ENCODE data around the gene DUSP16. TPM values are rescaled to one million over a fixed set of nuclear protein-coding genes. Genes with fewer than 3 reads are reported as not detected.

Gene DUSP16
- total RNA-seq, 2 donors from 2014 or later, result 9.6 to 18.7 TPM

DNA sequence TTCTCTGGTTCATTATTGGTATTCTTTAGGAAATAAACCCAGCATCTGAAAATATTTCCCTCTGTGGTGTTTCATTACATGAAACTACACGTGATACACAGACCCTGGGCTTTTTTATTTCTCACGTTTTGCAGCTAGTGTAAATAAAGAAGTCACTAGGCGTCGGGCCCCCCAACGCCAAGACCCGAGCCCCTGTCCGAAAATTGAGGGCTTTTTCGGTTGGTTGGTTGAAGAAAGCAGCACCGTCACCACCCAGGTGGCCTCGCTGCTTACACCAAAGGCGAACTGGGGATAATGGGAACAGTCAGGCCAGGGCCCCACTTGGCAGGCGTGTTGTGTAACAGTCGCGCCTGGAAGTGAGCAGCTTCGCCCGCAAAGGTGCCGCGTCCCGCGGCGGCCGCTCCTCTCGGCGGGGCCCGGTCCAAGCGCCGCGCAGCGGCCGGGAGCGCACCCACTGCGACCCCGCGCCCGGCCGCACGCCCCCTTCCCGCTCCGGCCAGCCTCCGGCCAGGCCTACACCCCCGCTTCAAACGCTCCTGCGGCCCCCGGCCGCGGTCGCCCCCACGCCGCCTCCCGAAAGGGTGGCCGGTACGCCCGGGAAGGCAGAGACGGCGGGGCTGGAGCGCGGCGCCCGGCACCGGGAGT, 1.2 kb downstream of the DUSP16 start:
- DNase-seq (ENCODE audit: low spot score), result peak; percentile 72
- Histone ChIP-seq H3K9me3 (no peaks in the 10 kb centered on the region), H3K27ac (peak overlapping the region; percentile 100), H3K4me3 (peak overlapping the region; percentile 72 to 83), H3K36me3 (no peaks in the 10 kb centered on the region), H3K4me1 (peaks cover 0 to 33% of the 10 kb centered on the region in 2 donors), H3K27me3 (no peaks in the 10 kb centered on the region)
- TF ChIP-seq, protein P1, sequence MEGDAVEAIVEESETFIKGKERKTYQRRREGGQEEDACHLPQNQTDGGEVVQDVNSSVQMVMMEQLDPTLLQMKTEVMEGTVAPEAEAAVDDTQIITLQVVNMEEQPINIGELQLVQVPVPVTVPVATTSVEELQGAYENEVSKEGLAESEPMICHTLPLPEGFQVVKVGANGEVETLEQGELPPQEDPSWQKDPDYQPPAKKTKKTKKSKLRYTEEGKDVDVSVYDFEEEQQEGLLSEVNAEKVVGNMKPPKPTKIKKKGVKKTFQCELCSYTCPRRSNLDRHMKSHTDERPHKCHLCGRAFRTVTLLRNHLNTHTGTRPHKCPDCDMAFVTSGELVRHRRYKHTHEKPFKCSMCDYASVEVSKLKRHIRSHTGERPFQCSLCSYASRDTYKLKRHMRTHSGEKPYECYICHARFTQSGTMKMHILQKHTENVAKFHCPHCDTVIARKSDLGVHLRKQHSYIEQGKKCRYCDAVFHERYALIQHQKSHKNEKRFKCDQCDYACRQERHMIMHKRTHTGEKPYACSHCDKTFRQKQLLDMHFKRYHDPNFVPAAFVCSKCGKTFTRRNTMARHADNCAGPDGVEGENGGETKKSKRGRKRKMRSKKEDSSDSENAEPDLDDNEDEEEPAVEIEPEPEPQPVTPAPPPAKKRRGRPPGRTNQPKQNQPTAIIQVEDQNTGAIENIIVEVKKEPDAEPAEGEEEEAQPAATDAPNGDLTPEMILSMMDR (IDR thresholded peaks at IDR 0.05), result peak in 1 of 2 donors; percentile 7

DNA sequence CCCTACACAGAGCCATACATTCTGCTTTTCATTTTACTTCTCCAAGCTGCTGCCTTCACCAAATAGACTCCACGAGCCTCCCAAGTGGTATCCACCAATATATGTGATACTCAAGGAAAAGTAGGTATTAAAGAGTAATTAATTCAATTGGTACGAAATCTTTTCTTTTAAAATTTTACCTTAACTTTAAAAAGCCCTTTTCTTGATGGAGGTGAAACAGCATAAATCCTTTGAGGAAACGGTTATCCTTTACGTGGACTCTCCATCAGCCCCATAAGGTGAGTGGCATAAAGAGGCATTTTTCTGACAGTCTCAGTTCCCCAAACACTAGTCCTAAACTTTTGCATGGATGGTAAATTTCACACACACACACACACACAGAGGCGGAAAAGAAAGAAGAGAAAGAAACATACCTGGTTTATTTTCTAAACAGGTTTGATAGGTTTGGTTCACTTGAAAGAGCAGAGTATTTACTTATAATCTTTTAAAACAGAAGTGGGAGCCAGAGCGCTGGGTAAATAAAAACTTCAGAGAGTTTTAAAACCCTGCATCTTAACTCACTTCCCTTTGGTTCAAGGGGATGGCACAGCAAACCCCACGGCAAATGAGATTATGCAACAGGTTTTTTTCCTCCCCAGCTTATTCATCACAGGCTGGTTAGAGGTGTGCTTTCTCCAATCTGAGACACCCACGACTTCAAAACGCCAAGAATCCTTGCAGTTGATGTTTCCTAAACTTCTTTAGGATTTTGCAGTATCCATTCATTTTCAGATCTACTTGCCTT, 1.9 kb downstream of the DUSP16 start:
- Histone ChIP-seq H3K27ac (peak overlapping the region; percentile 100), H3K36me3 (no peaks in the 10 kb centered on the region), H3K4me1 (peaks cover 0 to 39% of the 10 kb centered on the region in 2 donors), H3K27me3 (no peaks in the 10 kb centered on the region), H3K9me3 (no peaks in the 10 kb centered on the region), H3K4me3 (peak overlapping the region; percentile 72 to 83)
- DNase-seq (ENCODE audit: low spot score), result peak; percentile 70
- TF ChIP-seq, protein P1 (IDR thresholded peaks at IDR 0.05), result peak in 1 of 2 donors; percentile 9

DNA sequence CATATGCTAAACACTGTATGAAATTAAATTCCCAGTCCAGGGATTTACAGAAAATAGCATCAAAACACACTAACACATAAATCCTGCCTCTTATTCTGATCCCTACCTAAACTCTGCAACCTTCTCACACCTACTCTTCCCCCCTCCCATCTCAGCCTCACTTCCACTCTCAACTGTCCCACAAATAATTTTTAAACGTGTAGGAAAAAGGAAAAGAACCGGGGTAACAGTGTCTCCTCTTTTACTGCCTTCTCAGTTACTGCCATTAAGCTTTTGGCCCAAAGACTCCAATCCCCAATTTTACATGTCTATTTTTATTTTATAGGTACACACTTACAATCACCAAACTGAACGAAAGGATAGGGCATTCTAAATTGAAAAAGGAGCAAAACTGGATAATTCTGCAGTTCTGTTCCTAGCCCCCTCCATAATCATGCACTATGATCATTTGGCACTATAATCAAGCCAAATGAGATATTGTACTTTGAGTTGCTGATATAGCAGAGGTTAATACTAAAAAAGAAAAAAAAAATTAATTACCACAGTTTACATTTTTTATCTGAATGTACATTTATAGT, 2.9 kb downstream of the DUSP16 start:
- Histone ChIP-seq H3K36me3 (no peaks in the 10 kb centered on the region), H3K4me1 (peaks cover 0 to 41% of the 10 kb centered on the region in 2 donors), H3K9me3 (no peaks in the 10 kb centered on the region), H3K27me3 (no peaks in the 10 kb centered on the region), H3K27ac (peak overlapping the region in 1 of 2 donors; percentile 100), H3K4me3 (peak overlapping the region in 1 of 2 donors; percentile 3)
- TF ChIP-seq, protein P1 (IDR thresholded peaks at IDR 0.05), result no peak
- DNase-seq (ENCODE audit: low spot score), result no peak

DNA sequence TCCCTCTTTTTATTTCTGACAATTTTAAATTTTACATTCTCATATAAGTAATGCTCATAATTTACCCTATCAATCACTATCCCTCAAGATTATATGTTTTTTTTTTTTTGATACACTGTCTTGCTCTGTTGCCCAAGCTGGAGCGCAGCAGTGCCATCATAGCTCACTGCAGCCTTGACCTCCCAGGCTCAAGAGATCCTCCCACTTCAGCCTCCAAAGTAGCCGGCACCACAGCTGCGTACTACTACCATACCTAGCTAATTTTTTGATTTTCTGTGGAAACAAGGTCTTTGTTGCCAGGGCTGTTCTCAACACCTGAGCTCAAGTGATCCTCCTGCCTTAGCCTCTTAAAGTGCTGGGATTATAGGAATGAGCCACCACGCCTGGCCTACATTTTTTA, 4.4 kb downstream of the DUSP16 start:
- H3K4me1 ChIP-seq, result peaks cover 0 to 35% of the 10 kb centered on the region in 2 donors
- TF ChIP-seq, protein P1 (IDR thresholded peaks at IDR 0.05), result no peak

DNA sequence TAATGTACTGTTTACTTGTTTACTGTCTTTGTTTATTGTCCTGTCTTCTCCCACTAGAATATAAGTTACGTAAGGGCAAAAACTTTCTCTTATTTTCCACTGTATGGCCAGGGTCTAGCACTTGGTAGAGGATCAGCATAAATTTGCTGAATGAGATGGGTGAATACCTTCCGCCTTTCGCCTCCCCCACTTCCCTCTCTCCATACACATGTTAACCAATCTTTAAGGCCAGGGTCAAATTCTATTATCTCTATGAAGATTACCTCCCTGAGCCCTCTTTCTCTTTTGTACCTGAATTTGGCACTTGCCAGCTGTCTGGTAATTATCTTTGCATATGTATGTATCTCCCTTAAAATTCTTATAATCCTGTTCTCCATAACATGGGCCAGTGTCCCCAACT, 4.9 kb downstream of the DUSP16 start:
- Histone ChIP-seq H3K27ac (no peak overlapping the region), H3K4me3 (no peak overlapping the region), H3K27me3 (no peaks in the 10 kb centered on the region), H3K4me1 (peaks cover 0 to 31% of the 10 kb centered on the region in 2 donors), H3K36me3 (no peaks in the 10 kb centered on the region), H3K9me3 (no peaks in the 10 kb centered on the region)
- TF ChIP-seq, protein P1 (IDR thresholded peaks at IDR 0.05), result no peak
- no peak for DNase-seq (ENCODE audit: low spot score)

More for the DNA sequence above, 4.4 kb downstream of the DUSP16 start:
- H3K27me3 ChIP-seq, result no peaks in the 10 kb centered on the region
- H3K36me3 ChIP-seq, result no peaks in the 10 kb centered on the region
- H3K4me3 ChIP-seq, result no peak overlapping the region
- H3K27ac ChIP-seq, result no peak overlapping the region
- no peak for DNase-seq (ENCODE audit: low spot score)
- no peaks in the 10 kb centered on the region for H3K9me3 ChIP-seq

All from right atrium auricular region (tissue), 2 donors.